ENCODE data around the gene MCC.

DNA sequence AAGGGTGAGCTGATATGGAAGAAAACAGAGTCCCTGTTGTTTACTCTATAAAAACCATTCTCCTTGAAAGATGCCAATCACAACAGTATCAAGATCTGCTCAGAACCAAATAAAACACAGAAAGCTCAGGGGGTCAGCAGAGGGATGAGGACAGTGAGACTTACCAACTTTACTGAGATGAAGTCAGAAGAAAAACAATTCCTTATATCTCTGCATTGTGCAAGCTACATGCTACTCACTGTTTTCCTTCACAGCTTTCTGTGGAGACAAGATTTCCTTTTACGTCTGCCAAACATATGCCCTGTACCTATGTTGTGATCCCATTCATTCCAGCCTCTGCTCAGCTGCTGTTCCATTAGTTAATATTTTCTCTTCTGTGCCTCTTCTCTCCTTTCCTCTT lies 239.0 kb downstream of the MCC start:
- TF ChIP-seq EZH2 (IDR thresholded peaks at IDR 0.05; ENCODE audit: low read length, unreplicated experiment) (no peak), EZH2phosphoT487 (IDR thresholded peaks at IDR 0.05; ENCODE audit: borderline replicate concordance, low read length) (no peak)
- TF ChIP-seq, protein P1, sequence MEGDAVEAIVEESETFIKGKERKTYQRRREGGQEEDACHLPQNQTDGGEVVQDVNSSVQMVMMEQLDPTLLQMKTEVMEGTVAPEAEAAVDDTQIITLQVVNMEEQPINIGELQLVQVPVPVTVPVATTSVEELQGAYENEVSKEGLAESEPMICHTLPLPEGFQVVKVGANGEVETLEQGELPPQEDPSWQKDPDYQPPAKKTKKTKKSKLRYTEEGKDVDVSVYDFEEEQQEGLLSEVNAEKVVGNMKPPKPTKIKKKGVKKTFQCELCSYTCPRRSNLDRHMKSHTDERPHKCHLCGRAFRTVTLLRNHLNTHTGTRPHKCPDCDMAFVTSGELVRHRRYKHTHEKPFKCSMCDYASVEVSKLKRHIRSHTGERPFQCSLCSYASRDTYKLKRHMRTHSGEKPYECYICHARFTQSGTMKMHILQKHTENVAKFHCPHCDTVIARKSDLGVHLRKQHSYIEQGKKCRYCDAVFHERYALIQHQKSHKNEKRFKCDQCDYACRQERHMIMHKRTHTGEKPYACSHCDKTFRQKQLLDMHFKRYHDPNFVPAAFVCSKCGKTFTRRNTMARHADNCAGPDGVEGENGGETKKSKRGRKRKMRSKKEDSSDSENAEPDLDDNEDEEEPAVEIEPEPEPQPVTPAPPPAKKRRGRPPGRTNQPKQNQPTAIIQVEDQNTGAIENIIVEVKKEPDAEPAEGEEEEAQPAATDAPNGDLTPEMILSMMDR (conservative IDR thresholded peaks at IDR 0.05; ENCODE audit: low read depth, low read length): no peak

All from PC-3 (cell line).